GM21515 (cell line): Measurements from ENCODE around the gene BPHL.
A peak's percentile ranks its signal among the peaks of the same experiment; 100 is the strongest.
"Not testable (repeated sequence)": the region's sequence is repeated elsewhere in the genome, so short reads cannot be mapped to it uniquely, and the experiment has no call there.

ENCODE experiments used
- ATAC-seq: cut with Tn5 transposase; IDR thresholded peaks from one replicate; pipeline ENCODE4 v1.9.1; 2021; ENCODE audit not compliant: unreplicated experiment

The BPHL gene

DNA sequence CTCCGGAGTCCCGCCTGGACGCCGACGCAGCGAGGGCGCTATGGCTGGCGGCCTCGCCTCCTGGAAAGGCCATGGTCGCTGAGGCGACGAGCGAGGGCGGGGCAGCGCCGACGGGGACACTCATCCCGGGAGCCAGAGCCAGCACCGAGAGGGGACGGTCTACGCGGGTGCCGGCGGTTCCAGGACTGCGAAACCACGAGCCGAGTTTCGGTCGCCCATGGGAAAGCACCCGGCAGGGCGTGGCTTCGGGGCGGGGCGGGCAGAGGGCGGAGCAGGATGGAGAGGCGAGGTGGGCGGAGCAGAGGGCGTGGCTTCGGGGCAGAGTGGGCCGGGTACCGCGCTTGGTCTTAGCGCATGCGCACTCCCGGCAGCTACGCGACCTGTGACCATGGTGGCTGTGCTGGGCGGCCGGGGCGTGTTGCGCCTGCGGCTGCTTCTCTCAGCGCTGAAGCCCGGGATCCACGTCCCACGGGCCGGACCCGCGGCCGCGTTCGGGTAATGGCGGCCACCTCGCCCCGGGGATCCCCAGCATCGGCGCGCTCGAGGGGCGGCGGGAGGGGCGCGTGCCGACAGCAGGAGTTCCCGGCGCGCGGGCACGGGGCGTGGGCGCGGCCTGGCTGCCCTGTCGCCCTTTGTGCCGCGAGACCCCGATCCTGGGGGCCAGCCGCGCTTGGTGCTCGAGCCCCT, at the start of gene BPHL:
TSS of gene BPHL (plus strand) at position 359 of the 687 bp plus-strand sequence. CDS start at position 389, 30 bp downstream.
- ATAC-seq = peak; percentile 88

DNA sequence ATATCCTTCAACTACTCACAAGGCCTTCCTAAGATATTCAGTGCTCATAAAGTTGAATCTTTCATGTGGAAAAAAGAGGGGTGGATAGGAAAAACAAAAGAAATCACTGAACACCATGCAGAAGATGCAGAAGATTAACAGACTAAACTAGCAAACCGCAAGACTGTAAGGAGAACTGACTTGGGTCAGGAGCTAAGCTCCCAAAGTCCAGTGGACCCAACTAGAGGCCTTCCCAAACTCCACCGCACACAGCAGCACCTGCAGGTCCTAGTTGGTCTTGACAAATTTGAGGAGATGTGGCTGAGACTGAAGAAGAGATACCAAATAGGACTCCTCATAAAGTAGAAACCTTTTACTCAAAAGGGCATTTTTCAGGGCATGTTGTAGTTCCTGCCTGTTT, 46.9 kb upstream of the BPHL start:
- ATAC-seq = no peak

DNA sequence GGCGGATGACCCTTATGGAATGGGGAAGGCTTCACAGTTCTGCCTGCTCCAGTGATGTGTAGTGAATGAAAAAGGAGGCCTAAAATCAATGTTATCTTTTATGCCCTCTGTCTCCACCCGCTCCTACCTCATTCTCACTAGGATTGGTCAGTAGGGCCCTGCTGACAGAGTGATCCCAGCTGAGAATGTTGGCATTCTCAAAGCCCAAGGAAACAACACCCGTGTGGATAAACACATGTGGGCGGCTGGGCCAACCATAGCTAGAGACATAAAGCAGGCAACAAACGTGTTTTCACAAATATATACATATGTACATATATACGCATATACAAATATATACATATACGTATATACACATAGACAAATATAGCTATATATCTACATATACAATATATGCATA, 45.7 kb upstream of the BPHL start:
- ATAC-seq = no peak

DNA sequence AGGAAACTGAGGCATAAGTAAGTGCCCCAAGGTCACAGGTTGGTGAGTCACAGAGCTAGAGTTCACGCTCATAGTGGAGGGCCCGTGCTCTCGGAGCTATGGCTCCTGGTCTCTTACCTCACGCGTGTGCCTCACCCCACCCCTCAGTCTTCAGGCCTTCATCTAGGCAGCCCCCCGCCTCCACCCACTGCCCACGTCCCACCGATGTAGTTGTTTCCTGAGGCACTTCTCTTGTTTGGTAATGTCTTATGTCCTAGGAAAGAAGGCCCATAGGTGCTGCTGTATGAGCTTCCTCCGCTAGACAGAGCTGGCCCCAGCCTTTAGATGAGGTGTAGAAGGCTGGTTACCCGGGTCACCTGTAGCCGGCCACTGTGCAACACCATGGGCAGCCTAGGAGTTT, 45.1 kb upstream of the BPHL start:
- ATAC-seq = no peak

DNA sequence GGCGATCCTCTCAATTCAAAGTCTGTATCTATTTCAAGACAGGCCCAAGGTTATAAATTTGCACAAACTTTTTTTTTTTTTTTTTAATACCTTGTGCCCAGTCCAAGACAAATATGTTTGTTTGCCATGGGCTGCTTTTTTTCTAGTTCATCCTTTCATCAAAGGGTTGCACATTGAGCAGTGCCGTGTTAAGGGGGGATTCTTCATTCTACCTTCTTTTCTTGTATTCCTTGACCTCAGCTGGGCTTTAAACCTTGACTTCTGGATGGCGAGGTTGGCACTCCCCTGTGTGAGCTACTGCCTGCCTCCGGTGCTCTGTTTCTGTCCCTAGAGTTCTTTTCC, 42.8 kb upstream of the BPHL start:
- no peak for ATAC-seq

DNA sequence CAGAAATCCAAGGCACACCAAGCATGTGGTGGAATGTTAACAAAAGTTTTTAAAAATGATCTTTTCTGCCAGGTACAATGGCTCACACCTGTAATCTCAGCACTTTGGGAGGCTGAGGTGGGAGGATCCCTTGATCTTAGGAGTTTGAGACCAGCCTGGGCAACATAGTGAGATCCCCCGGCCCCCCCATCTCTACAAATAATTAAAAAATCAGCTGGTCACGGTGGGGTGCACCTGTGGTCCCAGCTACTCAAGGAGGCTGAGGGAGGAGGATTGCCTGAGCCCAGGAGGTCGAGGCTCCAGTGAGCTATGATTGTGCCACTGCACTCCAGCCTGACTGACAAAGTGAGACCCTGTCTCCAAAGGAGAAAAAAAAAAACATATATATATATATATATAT, 42.2 kb upstream of the BPHL start:
- ATAC-seq = no peak

DNA sequence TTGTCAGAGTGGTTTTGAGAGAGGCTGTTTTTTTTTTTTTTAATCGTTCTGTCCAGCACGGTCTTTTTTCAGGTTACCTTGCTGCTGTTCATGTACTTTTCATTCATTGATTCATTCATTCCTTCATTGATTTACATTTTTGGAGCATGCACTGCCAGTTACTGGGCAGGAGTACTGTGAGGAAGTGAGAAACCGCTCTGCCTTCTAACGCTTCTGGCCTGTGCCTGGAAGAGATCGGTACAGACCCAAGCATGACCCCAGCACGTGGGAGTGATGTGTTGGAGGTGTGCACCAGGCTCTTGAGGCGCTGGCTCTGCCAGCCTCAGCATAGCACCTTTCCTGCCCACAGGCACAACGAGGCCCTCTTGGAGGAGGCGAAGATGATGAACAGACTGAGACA, 41.1 kb upstream of the BPHL start:
- ATAC-seq = no peak

DNA sequence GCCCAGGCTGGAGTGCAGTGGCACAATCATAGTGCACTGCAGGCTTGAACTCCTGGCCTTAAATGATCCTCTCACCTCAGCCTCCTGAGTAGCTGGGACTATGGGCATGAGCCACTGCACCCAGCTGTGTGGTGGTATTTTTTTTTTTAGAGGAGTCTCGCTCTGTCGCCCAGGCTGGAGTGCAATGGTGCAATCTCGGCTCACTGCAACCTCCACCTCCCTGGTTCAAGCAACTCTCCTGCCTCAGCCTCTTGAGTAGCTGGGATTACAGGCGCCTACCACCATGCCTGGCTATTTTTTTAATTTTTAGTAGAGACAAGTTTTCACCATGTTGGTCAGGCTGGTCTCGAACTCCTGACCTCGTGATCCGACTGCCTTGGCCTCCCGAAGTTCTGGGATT, 39.6 kb upstream of the BPHL start:
- not testable (repeated sequence) for ATAC-seq

DNA sequence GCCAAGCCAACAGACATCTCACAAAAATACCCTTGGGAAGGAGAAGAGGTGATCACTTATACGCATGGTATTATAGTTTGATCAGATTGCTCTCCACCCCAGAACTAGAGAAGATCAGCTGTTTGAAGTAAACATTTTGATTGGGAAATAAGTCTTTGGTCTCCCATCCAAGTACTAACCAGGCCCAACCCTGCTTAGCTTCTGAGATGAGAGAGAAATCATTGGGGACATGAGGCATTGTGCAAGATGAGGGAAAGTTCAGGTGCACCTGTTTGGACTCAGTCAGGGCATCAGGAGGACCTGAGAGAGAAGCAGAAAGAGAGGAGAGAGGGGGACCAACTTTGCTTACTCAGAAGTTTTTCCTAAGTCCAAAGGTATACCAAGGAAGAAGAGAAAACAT, 38.8 kb upstream of the BPHL start:
- ATAC-seq = no peak

DNA sequence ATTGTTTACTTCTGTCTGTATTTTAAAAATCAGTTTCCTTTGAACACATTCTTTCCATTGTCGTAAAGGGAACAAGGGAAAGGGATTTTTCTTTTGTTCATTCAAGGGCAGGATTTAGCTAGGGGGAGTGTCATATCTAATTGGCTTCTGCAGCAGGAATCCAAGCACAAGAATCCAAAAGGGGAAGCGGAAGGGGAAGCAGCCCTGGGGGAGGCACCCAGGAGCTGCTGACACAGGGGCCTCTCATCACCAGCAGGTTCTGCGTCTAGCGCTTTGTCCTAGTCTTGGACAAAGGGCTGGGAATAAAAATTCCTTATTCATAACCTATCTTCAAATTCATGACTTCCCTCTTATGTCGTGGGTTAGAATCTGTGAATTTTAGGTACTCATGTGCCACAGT, 36.6 kb upstream of the BPHL start:
- ATAC-seq = no peak

DNA sequence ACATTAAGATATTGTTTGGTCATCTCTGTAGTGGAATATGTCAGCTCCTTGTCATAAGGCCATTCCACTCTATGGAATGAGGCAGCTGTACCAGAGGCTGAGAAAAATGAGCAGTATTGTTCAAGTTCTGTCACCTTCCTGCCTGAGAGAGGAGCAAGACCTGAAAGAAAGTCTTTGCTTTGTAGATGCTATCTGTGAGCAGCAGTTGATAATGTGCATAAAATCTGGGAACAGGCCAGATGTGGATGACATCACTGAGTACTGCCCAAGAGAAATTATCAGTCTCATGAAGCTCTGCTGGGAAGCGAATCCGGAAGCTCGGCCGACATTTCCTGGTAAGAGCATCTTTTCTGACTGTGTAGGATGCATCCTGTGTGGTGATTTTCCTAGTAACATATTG, 33.4 kb upstream of the BPHL start:
- no peak for ATAC-seq

DNA sequence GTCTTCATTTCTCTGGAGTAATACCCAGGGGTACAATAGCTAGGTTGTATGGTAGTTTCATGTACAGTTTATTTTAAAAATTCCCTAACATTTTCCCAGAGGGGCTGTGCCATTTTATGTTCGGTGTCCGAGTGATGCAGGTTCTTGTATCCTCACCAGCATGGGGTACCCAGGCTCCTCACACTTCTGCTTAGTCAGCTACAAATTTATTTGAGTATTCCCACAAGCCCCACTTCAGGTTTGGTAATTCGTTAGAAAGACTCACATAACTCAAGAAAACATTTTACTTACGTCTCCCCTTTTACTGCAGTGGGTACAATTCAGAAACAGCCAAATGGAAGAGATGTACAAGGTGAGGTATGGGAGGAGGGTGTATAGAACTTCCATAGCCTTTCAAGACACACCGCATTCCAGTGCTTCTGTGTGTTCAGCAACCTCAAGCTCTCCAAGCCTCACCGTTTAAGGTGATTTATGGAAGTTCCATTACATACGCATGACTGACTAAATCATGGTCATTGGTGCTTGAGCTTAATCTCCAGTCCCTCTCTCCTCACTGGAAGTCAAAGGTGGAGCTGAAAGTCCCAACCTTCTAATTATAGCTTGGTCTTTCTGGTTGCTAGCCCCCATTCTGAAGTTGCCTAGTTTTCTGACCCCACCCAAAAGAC, 32.1 kb upstream of the BPHL start:
- ATAC-seq = no peak

DNA sequence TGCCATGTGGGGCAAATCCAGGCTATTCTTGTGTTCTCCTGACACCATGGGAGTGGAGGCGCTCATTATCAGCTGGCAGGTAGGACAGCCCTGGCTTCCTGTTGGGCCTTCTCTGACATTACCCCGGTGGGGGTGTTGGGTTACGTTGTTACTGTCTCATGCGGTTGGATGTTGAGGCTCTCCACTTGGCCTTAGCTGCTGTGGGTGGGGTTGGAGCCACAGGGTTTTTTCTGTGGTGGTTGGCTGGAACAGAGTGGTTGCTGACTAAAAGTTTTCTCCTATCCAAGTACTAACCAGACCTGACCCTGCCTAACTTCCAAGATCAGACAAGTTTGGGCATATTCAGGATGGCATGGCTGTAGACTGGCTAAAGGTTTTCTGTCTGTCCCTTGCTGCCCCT, 30.1 kb upstream of the BPHL start:
- no peak for ATAC-seq

DNA sequence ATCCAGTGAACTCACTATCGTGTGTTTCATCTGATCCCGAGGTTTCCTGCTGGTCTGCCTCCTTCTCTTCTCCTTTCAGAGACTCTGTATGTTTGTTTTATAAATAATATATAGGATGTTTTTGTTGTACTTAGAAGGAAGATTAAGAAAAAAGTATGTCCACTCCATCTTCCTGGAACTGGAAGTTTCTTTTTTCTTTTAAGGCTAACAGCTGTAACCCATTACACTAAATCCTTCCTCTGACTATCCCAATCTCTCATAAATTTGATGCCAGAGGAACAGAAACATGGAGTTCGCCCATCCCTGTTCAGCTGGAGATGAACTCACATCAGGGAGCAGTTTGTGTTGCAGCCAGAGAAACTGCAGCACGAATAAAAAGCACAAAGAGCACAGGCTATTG, 29.5 kb upstream of the BPHL start:
- no peak for ATAC-seq

DNA sequence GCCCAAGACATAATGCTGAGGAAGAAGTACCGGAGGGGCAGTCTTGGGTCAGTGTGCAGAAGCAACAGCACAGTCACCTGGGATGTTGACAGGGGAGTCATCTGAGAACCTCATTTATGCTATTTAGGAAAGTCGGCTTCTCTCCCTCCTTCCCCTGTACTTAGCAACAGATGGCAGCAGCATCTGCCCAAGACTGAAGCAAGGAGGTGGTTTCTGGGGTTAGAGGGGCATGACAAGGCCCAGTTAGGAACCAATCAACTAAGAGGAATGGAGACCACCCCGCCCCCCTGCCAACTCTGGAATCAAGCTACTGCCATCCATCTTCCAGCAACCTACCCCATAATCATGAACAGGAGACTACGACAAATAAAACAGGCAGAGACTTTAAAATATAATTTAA, 28.5 kb upstream of the BPHL start:
- no peak for ATAC-seq

DNA sequence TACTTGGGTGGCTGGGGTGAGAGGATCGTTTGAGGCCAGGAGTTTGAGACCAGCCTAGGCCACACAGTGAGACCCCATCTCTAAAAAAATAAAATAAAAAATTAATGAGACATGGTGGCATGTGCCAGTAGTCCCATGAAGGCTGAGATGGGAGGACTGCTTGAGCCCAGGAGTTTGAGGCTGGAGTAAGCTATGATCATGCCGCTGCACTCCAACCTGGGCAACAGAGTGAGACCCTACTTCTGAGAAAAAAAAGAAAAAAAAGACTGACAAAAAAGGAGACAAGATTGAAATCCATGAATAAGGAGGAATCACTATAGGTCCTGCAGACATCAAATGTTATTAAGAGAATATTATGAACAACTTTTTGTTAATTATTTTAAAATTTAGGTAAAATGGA, 23.7 kb upstream of the BPHL start:
- no peak for ATAC-seq

DNA sequence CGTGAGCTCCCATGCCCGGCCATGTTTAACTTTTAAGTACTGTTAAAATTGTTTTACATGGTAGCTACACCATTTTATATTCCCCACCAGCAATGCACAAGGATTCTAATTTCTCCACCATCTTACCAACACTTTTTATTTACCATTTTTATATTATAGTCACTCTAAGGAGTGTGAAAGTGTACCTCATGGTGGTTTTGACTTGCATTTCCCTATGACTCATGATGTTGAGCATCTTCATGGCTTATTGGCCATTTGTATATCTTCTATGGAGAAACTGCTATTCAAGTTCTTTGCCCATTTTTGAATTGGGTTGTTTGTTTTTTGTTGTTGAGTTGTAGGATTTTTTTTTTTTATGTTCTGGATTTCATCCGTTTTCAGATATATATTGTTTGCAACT, 15.6 kb upstream of the BPHL start:
- ATAC-seq = no peak

DNA sequence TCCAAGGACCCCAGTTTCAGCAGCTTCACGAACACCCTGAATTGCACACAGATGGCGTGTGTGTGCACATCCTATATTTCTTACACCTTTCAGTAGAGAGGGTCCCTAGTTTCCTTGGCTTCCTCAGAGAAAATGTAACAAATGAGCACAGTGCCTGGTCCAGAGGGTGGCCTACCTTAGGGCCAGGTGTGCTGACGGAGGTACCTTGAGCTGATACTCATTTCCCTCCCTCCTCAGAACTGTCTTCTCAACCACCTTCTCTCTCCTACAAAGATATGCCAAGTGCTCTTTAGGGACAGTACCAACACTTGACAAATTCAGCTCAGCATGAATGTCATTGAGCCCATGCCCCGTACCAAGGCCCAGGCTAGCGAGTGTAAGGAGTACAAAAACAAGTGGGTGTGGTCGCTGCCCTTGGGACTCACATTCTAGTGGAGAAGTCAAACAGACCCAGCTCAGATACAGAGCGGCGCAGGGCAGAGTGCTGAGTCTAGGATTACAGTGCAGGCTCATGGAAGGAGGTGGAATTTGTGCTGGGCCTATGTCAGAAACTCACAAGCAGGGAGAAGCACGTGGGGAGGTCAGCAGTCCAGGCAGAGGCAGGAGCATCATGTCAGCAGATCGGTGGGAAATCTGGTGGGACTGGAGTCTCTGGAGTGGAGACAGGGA, 9.6 kb upstream of the BPHL start:
- ATAC-seq = no peak

DNA sequence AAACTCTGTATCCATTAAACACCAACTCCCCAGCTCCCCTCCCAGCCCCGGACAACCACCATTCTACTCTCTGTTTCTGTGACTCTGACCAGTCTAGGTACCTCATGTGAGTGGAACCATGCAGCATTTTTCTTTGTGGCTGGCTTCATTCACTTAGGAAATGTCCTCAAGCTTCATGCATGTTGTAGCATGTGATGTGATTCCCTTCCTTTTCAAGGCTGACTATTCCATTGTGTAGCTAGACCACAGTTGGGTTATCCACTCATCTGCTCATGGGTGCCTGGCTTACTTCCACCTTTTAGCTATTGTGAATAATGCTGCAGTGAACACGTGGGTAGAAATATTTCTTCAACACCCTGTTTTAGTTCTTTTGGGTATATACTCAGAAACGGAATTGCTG, 8.8 kb upstream of the BPHL start:
- no peak for ATAC-seq

DNA sequence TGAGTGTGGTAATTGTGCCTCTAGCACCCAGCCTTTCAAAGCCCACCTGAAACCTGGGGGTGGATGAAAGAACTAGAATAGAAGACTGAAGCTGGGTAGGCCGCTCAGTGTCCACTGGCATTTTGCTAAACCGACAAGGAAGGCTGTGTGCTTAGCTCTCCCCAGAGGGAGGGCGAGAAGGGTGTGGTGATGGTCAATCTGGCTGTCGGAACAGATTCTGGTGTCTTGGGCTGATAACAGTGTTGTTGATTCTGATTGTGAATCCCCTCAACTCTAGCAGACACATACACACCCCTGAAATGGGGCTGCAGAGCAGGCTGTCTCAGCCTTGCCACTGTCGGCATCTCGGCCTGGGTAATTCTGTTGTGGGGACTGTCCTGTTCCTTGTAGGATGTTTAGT, 4.1 kb upstream of the BPHL start:
- ATAC-seq = no peak

DNA sequence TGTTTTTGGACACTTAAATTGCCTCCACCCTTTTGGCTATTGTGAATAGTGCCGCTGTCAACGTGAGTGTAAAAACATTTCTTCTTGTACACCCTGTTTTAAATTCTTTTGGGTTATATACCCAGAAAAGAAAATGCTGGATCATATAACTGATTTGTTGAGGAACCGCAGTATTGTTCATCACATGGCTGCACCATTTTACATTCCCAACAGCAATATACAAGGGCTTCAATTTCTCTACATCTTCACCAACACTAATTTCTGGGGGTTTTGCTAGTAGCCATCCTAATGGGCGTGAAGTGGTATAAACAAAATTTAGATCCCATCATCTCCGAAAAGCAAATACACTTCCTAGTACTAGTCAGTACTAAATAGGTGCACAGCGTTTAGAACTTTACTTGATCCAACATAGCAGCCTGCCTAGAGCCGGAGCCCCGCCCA, 579 bp upstream of the BPHL start:
- no peak for ATAC-seq

DNA sequence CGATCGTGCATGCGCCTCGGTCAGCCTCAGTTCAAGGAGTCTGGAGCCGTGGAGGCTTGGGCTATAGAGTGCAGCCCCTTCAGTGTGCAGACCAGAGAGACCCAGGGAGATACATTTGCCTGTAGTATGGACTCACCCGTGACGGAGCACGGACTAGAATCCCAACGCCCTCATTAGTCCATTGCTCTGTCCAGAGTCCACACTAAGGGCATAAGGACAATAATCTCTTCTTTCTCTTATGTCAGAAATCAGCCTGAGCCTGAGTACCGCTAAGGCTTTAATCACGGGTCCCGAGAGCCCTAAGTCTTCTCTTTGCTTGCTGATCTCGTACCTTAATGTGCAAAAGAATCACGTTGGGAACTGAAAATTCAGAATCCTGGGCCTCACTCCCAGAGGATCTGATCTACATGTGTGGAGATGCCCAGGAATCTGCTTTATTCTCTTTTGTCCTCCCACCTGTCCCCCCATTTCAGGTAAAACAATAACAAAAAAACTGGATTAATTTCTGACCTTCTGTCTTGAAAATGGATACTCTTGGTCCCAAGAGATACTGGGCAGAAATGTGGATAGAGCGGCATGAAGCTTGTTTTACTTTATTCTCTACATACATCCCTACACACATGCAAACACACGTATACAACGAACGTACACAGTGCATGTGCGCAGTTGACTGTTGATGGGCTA, 671 bp downstream of the BPHL start:
- peak; percentile 37 for ATAC-seq
